Left lobe of liver (tissue), 2 donors: Measurements from ENCODE around the gene ANAPC5. TPM values are rescaled to one million over a fixed set of nuclear protein-coding genes. Genes with fewer than 3 reads are reported as not detected.
A peak's percentile ranks its signal among the peaks of the same experiment; 100 is the strongest.

Source experiments
- ATAC-seq: fragments of 200-7000 bp; cut with Tn5 transposase; one replicate; pipeline ENCODE4 v1.9.1; 2020; ENCODE audit warnings: mild to moderate bottlenecking, moderate library complexity
- DNase-seq: peaks from one replicate; pipeline ENCODE4 v3.0.0-alpha.2; 2020; ENCODE audit warnings: low spot score
- total RNA-seq: library from RNA; stranded (reverse); gene quantifications from one replicate; pipeline ENCODE4 v1.2.1, GENCODE V29; 2021
- donor health status: DM: no; HTN: no; CAD: no; lungs with moderate emphysema.
- donor health status: DM: no; HTN: yes; CAD: no.

ANAPC5 gene
- total RNA-seq, 1 donor from 2014 or later: 43.4 TPM

DNA sequence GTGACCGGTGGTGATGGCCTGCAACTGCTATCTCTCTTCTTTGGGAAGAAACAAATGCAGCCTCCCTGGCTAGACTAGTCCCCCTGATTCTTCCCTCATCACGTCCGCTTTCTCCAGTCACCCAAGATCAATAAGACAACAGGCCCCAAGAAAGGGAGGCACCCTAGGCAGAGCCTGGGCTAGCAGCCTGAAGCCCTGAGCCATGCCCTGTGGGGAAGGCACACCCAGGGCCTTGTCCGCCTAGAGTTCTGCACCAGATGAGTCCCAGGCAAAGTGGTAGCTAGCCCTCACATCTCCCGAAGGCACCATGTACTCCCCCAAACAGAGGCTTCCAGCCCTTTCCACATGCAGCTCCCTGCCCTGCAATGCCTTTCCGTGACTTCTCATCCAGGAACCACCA lies 90.8 kb downstream of the ANAPC5 start:
- peak; percentile 20 for ATAC-seq
- no peak for DNase-seq

DNA sequence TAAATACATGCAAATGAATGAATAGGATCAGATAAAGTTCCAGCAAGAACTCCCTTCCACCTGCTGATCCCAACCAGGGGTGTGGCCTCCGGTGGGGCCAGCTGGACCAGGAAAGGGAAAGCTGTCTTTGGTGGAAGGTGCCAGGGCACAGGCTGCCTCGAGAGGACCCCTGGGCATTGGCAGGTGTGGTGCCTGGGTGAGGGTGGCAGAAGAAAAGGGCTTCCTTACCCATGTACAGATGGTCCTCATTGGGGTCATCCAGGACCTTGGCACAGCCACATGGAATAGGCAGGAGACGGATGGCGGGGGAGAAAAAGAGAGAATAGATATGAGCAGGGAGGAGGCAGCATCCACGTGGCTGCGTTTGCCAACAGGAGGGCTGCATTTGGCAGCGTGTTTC lies 92.1 kb downstream of the ANAPC5 start:
- DNase-seq: no peak

DNA sequence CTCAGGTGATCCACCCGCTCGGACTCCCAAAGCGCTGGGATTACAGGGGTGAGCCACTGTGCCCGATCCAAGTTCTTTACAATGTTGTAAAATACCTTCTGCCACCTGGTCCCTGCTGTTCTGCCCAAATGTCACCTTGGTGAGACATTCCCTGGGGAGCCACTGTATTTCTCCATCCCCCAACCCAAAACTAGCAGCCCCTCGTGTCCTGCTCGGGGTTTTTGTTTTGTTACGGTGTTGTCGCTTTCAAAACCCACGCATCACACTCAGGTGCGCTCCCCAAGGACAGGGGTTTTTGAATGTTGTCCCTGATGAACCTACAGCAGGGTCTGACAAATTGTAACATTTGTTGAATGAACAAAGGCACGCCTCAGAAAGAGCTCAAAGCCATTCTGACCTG lies 93.1 kb downstream of the ANAPC5 start:
- no peak for DNase-seq
- ATAC-seq: no peak

More for the DNA sequence above, 92.1 kb downstream of the ANAPC5 start:
- ATAC-seq: no peak

Other genes with a start within 250 kb of the ANAPC5 start
- 3.5 TPM for gene P2RX7, start 219.5 kb downstream of the ANAPC5 start, total RNA-seq
- 11.6 TPM for gene P2RX4, start 142.3 kb downstream of the ANAPC5 start, total RNA-seq
- gene CAMKK2, start 55.7 kb downstream of the ANAPC5 start, total RNA-seq: 28.8 TPM
- 9.9 TPM for gene RNF34, start 47.7 kb upstream of the ANAPC5 start, total RNA-seq
- 10.1 TPM for gene KDM2B, start 228.6 kb upstream of the ANAPC5 start, total RNA-seq